ENCODE results near the gene DENND1A. TPM values are rescaled to one million over a fixed set of nuclear protein-coding genes. Genes with fewer than 3 reads are reported as not detected.

The DENND1A gene
- total RNA-seq, 1 donor, result 22.9 TPM

DNA sequence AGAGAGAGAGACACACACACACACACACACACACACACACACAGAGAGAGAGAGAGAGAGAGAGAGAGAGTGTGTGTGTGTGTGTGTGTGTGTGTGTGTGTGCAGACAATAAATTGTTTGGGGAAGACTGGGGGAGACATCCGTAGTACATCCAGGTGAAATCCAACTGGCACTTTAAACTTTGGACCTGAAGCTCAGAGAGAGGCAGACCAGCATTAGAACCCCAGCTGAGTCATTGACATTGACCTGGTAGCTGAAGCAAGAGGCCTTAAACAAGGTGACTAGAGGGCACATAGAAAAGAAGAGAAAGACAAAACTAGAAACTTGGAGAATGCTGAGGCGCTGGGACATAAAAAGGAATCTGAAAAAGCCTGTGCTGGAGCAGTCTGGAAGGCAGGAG is 322.4 kb downstream of the DENND1A start:
- no peak for DNase-seq (ENCODE audit: low read depth)

DNA sequence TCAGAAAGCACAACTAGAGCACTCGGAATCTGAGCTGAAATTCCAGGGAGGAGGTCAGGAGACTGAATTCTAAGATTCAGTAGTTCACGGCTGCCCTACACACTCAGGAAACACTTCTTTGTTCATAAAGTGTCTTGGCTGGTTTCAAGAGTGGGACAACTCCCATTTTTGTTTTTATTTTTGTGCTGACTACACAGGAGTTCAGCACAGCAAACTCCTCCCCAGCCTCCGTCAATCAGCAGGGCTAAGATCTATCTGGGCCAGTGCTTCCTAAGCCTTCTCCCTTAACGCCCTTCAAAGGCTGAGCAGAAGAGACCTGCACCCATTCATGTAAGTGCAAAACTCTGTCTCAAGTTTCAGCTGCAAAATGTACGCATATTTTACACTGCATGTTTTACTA is 323.8 kb downstream of the DENND1A start:
- TF ChIP-seq, protein P1, sequence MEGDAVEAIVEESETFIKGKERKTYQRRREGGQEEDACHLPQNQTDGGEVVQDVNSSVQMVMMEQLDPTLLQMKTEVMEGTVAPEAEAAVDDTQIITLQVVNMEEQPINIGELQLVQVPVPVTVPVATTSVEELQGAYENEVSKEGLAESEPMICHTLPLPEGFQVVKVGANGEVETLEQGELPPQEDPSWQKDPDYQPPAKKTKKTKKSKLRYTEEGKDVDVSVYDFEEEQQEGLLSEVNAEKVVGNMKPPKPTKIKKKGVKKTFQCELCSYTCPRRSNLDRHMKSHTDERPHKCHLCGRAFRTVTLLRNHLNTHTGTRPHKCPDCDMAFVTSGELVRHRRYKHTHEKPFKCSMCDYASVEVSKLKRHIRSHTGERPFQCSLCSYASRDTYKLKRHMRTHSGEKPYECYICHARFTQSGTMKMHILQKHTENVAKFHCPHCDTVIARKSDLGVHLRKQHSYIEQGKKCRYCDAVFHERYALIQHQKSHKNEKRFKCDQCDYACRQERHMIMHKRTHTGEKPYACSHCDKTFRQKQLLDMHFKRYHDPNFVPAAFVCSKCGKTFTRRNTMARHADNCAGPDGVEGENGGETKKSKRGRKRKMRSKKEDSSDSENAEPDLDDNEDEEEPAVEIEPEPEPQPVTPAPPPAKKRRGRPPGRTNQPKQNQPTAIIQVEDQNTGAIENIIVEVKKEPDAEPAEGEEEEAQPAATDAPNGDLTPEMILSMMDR (IDR thresholded peaks at IDR 0.05; ENCODE audit: insufficient read depth, low read depth, low read length), result no peak
- DNase-seq (ENCODE audit: low read depth), result no peak
- H3K4me3 ChIP-seq (ENCODE audit: low read depth, low read length), result no peak overlapping the region

More for the DNA sequence above, 322.4 kb downstream of the DENND1A start:
- TF ChIP-seq, protein P1 (IDR thresholded peaks at IDR 0.05; ENCODE audit: insufficient read depth, low read depth, low read length), result no peak
- no peak overlapping the region for H3K4me3 ChIP-seq (ENCODE audit: low read depth, low read length)

DNA sequence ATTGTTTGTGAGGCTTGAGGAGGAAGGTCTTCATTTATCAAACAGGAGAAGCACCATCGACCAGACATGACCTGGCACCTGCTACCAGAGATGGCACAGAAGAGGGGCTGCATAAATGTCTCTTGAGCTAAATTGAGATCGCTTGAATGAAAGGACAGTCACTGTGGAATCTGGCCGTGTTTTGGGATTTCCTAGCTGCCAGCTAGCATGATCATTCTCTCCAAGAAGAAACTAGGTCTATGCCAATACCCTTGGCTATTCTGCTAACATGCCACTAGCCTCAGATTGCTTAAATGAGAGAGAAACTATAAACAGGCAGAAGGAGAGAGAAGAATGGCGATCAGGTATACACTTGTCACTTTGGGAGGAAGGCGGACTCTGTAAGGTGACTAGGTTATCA is 324.6 kb downstream of the DENND1A start:
- TF ChIP-seq, protein P1 (IDR thresholded peaks at IDR 0.05; ENCODE audit: insufficient read depth, low read depth, low read length), result no peak
- no peak for DNase-seq (ENCODE audit: low read depth)
- H3K4me3 ChIP-seq (ENCODE audit: low read depth, low read length), result no peak overlapping the region

DNA sequence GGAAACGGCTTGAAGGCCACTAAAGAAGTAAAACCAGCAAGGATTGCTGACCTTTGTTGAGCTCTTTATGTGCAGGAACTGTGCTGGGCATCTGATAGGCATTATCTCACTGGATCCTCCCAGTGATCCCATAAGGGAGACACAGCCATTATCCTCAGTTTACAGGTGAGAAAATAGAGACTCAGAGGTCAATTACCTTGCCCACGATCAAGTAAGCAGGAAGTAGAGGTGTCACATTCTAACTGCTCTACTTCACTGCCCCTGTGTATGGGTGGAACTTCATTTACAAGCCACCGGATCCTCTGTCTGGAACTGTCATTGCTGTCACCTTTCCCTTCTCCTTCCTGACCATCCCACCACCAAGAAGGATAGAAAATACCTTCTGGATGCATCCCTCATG is 325.1 kb downstream of the DENND1A start:
- TF ChIP-seq, protein P1 (IDR thresholded peaks at IDR 0.05; ENCODE audit: insufficient read depth, low read depth, low read length), result no peak
- no peak for DNase-seq (ENCODE audit: low read depth)
- H3K4me3 ChIP-seq (ENCODE audit: low read depth, low read length), result no peak overlapping the region

DNA sequence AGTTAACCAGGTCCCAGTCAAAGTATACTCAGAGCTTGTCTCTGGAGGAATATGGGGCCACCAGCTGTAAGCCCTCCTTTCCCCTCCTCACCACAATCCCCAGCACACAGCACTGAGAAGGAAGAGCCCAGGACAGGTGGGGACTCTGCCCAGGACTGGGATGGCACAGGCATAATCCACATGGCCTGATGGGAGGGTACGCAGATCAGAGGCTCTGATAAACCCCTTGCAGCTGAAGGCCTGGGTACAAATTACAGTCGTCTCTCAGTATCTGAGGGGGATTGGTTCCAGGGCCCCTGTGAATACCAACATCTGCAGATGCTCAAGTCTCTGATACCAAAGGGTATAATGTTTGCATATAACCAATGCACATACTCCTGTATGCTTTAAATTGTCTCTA is 328.1 kb downstream of the DENND1A start:
- no peak overlapping the region for H3K4me3 ChIP-seq (ENCODE audit: low read depth, low read length)
- TF ChIP-seq, protein P1 (IDR thresholded peaks at IDR 0.05; ENCODE audit: insufficient read depth, low read depth, low read length), result no peak
- DNase-seq (ENCODE audit: low read depth), result no peak

DNA sequence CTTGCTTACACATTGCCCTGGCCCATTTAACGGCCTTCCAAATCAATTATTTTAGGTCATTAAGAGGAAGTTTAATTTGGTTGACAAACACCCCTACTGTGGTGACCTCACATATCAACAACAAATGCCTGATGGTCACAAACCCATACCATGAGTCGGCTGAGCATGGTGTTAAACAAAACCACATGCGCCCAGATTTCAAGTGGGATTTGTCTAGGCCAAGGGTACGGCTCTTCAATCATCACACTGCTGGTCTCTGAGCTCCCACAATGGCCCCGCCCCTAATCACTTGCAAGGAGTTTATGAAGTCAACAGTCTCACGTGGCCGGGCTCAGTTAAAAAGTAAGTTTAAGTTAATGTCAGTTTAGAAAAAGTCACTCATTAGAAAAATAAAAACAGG is 330.1 kb downstream of the DENND1A start:
- TF ChIP-seq, protein P1 (IDR thresholded peaks at IDR 0.05; ENCODE audit: insufficient read depth, low read depth, low read length), result no peak
- H3K4me3 ChIP-seq (ENCODE audit: low read depth, low read length), result no peak overlapping the region
- DNase-seq (ENCODE audit: low read depth), result no peak

DNA sequence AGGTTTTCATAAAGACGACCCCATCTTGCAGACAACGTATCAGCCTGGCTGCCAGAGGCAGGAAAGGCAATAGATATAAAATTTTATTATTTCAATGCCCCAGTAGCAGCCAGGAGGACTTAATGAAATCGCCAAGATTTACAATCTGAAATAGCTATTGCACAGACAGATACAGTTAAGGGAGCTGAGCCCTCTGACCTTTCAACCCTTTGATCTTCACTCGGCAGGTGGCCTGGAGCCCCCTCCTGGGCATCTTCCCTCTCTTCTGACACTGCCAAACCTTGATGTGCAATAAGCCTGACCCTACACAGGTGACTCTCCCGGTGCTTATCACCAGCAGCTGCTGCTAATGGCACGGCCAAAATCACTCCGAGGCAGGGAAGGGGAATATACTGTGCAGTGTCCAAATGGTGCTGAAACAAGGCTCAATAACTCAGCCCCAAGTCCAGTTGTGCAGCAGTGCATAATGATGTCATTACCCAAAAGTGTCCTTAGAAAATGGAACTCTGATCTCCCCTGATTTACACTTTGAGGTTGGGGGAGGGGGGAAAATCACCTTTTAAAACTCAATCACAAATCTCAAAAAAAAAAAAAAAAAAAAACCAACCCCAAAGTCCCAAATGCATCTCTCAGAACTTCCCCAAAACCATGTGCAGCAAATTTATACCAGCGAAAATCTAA is 331.9 kb downstream of the DENND1A start:
- TF ChIP-seq, protein P1 (IDR thresholded peaks at IDR 0.05; ENCODE audit: insufficient read depth, low read depth, low read length), result no peak

More for the DNA sequence above, 331.9 kb downstream of the DENND1A start:
- no peak for DNase-seq (ENCODE audit: low read depth)
- no peak overlapping the region for H3K4me3 ChIP-seq (ENCODE audit: low read depth, low read length)

Data from fibroblast of villous mesenchyme (primary cell).